Measurements from ENCODE around the gene GTSE1. TPM values are rescaled to one million over a fixed set of nuclear protein-coding genes. Genes with fewer than 3 reads are reported as not detected.

The GTSE1 gene
- total RNA-seq, 1 donor from 2014 or later = 7.2 TPM

GRCh38 chr22:46378426-46379065 lies 81.9 kb downstream of the GTSE1 start:
- no peak overlapping the region for H3K27ac Mint-ChIP-seq (ENCODE audit: unreplicated experiment)
- no peak overlapping the region for H3K4me3 Mint-ChIP-seq (ENCODE audit: unreplicated experiment)

GRCh38 chr22:46379066-46379930 lies 82.6 kb downstream of the GTSE1 start:
- H3K36me3 Mint-ChIP-seq (ENCODE audit: low read depth) = peaks cover 43% of the 10 kb centered on the region
- peak overlapping the region; percentile 32 for H3K27ac Mint-ChIP-seq (ENCODE audit: unreplicated experiment)
- H3K9me3 Mint-ChIP-seq (ENCODE audit: low read depth) = peaks cover 11% of the 10 kb centered on the region
- no peaks in the 10 kb centered on the region for H3K27me3 Mint-ChIP-seq (ENCODE audit: low read depth)
- no peak overlapping the region for H3K4me3 Mint-ChIP-seq (ENCODE audit: unreplicated experiment)
- DNase-seq (ENCODE audit: low spot score) = peak; percentile 73
- no peak for TF ChIP-seq CTCF (IDR thresholded peaks at IDR 0.05)
- H3K4me1 Mint-ChIP-seq (ENCODE audit: low read depth) = peaks cover 25% of the 10 kb centered on the region

More at GRCh38 chr22:46378426-46379065, 81.9 kb downstream of the GTSE1 start:
- TF ChIP-seq CTCF (IDR thresholded peaks at IDR 0.05) = no peak
- peaks cover 11% of the 10 kb centered on the region for H3K9me3 Mint-ChIP-seq (ENCODE audit: low read depth)
- no peaks in the 10 kb centered on the region for H3K27me3 Mint-ChIP-seq (ENCODE audit: low read depth)
- peaks cover 28% of the 10 kb centered on the region for H3K4me1 Mint-ChIP-seq (ENCODE audit: low read depth)
- H3K36me3 Mint-ChIP-seq (ENCODE audit: low read depth) = peaks cover 45% of the 10 kb centered on the region
- peak; percentile 77 for DNase-seq (ENCODE audit: low spot score)

GRCh38 chr22:46380069-46380468 lies 83.4 kb downstream of the GTSE1 start:
- Mint-ChIP-seq H3K27me3 (ENCODE audit: low read depth) (no peaks in the 10 kb centered on the region), H3K9me3 (ENCODE audit: low read depth) (peaks cover 11% of the 10 kb centered on the region), H3K36me3 (ENCODE audit: low read depth) (peaks cover 40% of the 10 kb centered on the region), H3K4me3 (ENCODE audit: unreplicated experiment) (no peak overlapping the region), H3K4me1 (ENCODE audit: low read depth) (peaks cover 23% of the 10 kb centered on the region), H3K27ac (ENCODE audit: unreplicated experiment) (no peak overlapping the region)
- no peak for DNase-seq (ENCODE audit: low spot score)
- TF ChIP-seq CTCF (IDR thresholded peaks at IDR 0.05) = no peak

Other genes with a start within 250 kb of the GTSE1 start
- gene PPARA, start 146.3 kb upstream of the GTSE1 start, total RNA-seq = 16.0 to 19.2 TPM (median 17.8 TPM) in 3 replicates
- gene CDPF1, start 46.6 kb upstream of the GTSE1 start, total RNA-seq = 7.7 to 11.2 TPM (median 9.9 TPM) in 3 replicates
- 0.05 to 0.08 TPM (median 0.07 TPM) in 3 replicates for gene PKDREJ, start 33.5 kb upstream of the GTSE1 start, total RNA-seq
- 13.8 to 19.6 TPM (median 16.5 TPM) in 3 replicates for gene TTC38, start 28.9 kb upstream of the GTSE1 start, total RNA-seq
- gene TRMU, start 38.8 kb downstream of the GTSE1 start, total RNA-seq = 26.5 to 39.2 TPM (median 27.3 TPM) in 3 replicates
- gene CELSR1, start 240.8 kb downstream of the GTSE1 start, total RNA-seq = 27.9 to 42.7 TPM (median 29.8 TPM) in 3 replicates